ENCODE measurements around the gene PRDM16. TPM values are rescaled to one million over a fixed set of nuclear protein-coding genes. Genes with fewer than 3 reads are reported as not detected.

Gene PRDM16
- polyA plus RNA-seq, 3 donors = not detected

GRCh38 chr1:3089490-3089889 lies 20.5 kb downstream of the PRDM16 start:
- Histone ChIP-seq H2AFZ (ENCODE audit: insufficient read depth, low read depth, low read length, poor library complexity, severe bottlenecking) (no peak overlapping the region), H3K27ac (ENCODE audit: low read depth in 1 of 2, low read length in 2 of 2) (no peak overlapping the region), H4K20me1 (ENCODE audit: insufficient read depth, low read length) (no peaks in the 10 kb centered on the region), H3K36me3 (replicated peaks in 1 of 2; ENCODE audit: control insufficient read depth in 1 of 2, insufficient read depth in 2 of 2, low read length in 2 of 2) (no peaks in the 10 kb centered on the region), H3K79me2 (ENCODE audit: insufficient read depth, low read length) (no peaks in the 10 kb centered on the region), H3K9ac (ENCODE audit: insufficient read depth, low read length, poor library complexity, severe bottlenecking) (no peak overlapping the region), H3K9me3 (replicated peaks in 1 of 2; ENCODE audit: control insufficient read depth in 1 of 2, insufficient read depth in 1 of 2, low read length in 2 of 2) (no peaks in the 10 kb centered on the region), H3K4me1 (ENCODE audit: control insufficient read depth in 1 of 2, insufficient read depth in 2 of 2, low read length in 2 of 2) (no peaks in the 10 kb centered on the region), H3K27me3 (ENCODE audit: control insufficient read depth in 2 of 2, insufficient read depth in 2 of 2, low read length in 2 of 2) (no peaks in the 10 kb centered on the region), H3K4me2 (replicated peaks; ENCODE audit: extremely low read depth, low read length, poor library complexity, severe bottlenecking) (no peak overlapping the region), H3K4me3 (replicated peaks in 1 of 3; ENCODE audit: low read depth in 2 of 3, low read length in 3 of 3) (no peak overlapping the region)
- intact Hi-C loops (cut with micrococcal nuclease) = no loop called here
- no peak overlapping the region for H3K27ac Mint-ChIP-seq
- 97% methylated on average over 15 of the region's 17 CpGs for WGBS (ENCODE audit: insufficient coverage)
- DNase-seq = no peak
- H3K36me3 Mint-ChIP-seq = no peaks in the 10 kb centered on the region
- no peak overlapping the region for H3K4me3 Mint-ChIP-seq
- no peak for TF ChIP-seq CTCF (IDR thresholded peaks at IDR 0.05)
- H3K27me3 Mint-ChIP-seq (ENCODE audit: low read depth in 3 of 3) = peaks cover 8 to 22% (median 15%) of the 10 kb centered on the region in 3 donors
- no peaks in the 10 kb centered on the region for H3K9me3 Mint-ChIP-seq
- H3K4me1 Mint-ChIP-seq = no peaks in the 10 kb centered on the region

GRCh38 chr1:3091334-3091733 lies 22.3 kb downstream of the PRDM16 start:
- 97% methylated on average over 9 of the region's 14 CpGs for WGBS (ENCODE audit: insufficient coverage)
- Mint-ChIP-seq H3K27ac (peak overlapping the region in 1 of 7 donors; percentile 58), H3K27me3 (ENCODE audit: low read depth in 3 of 3) (peaks cover 11 to 22% (median 15%) of the 10 kb centered on the region in 3 donors), H3K9me3 (no peaks in the 10 kb centered on the region), H3K4me1 (no peaks in the 10 kb centered on the region), H3K4me3 (no peak overlapping the region), H3K36me3 (no peaks in the 10 kb centered on the region)
- H2AFZ ChIP-seq (ENCODE audit: insufficient read depth, low read depth, low read length, poor library complexity, severe bottlenecking) = no peak overlapping the region
- H3K27ac ChIP-seq (ENCODE audit: low read depth in 1 of 2, low read length in 2 of 2) = no peak overlapping the region
- TF ChIP-seq CTCF (IDR thresholded peaks at IDR 0.05) = no peak
- no peaks in the 10 kb centered on the region for H4K20me1 ChIP-seq (ENCODE audit: insufficient read depth, low read length)
- no peaks in the 10 kb centered on the region for H3K9me3 ChIP-seq (replicated peaks in 1 of 2; ENCODE audit: control insufficient read depth in 1 of 2, insufficient read depth in 1 of 2, low read length in 2 of 2)
- no peak overlapping the region for H3K4me3 ChIP-seq (replicated peaks in 1 of 3; ENCODE audit: low read depth in 2 of 3, low read length in 3 of 3)
- no peaks in the 10 kb centered on the region for H3K36me3 ChIP-seq (replicated peaks in 1 of 2; ENCODE audit: control insufficient read depth in 1 of 2, insufficient read depth in 2 of 2, low read length in 2 of 2)
- no peaks in the 10 kb centered on the region for H3K79me2 ChIP-seq (ENCODE audit: insufficient read depth, low read length)
- H3K9ac ChIP-seq (ENCODE audit: insufficient read depth, low read length, poor library complexity, severe bottlenecking) = no peak overlapping the region
- no peaks in the 10 kb centered on the region for H3K27me3 ChIP-seq (ENCODE audit: control insufficient read depth in 2 of 2, insufficient read depth in 2 of 2, low read length in 2 of 2)
- intact Hi-C loops (cut with micrococcal nuclease) = no loop called here
- no peak for DNase-seq
- no peaks in the 10 kb centered on the region for H3K4me1 ChIP-seq (ENCODE audit: control insufficient read depth in 1 of 2, insufficient read depth in 2 of 2, low read length in 2 of 2)
- H3K4me2 ChIP-seq (replicated peaks; ENCODE audit: extremely low read depth, low read length, poor library complexity, severe bottlenecking) = no peak overlapping the region

All from CD14-positive monocyte (primary cell).